KG1 (cell line): Measurements from ENCODE around the gene TTC17.

ENCODE experiments used
- DNase-seq: peaks from one replicate; lab custom pipeline; 2025; lab: John Stamatoyannopoulos, UW

Gene TTC17

GRCh38 chr11:43542750-43543712, 184.3 kb downstream of the TTC17 start:
- DNase-seq: no peak
